Fibroblast of mammary gland (primary cell): ENCODE data around the gene TPRN.

ENCODE experiments used
- DNase-seq: peaks from one replicate; pipeline ENCODE4 v3.0.0-alpha.2; 2010; ENCODE audit warnings: low read depth
- H3K4me3 ChIP-seq: 2 replicates; pipeline ENCODE4 v1.5.1; 2011; ENCODE audit warnings: low read depth, mild to moderate bottlenecking, low read length, moderate library complexity; ENCODE audit not compliant: control insufficient read depth
- CTCF ChIP-seq: conservative IDR thresholded peaks from 2 replicates; pipeline ENCODE4 v1.5.1; 2011; ENCODE audit warnings: low read depth, low read length, inconsistent platforms; ENCODE audit not compliant: control insufficient read depth, insufficient read depth

The TPRN gene

GRCh38 chr9:137184881-137185660 lies 15.5 kb downstream of the TPRN start:
- no peak overlapping the region for H3K4me3 ChIP-seq
- no peak for TF ChIP-seq CTCF
- DNase-seq = no peak

- H3K4me3 ChIP-seq = no peak overlapping the region
- DNase-seq = no peak
- TF ChIP-seq CTCF = no peak
Measured at GRCh38 chr9:137183980-137184595, 16.5 kb downstream of the TPRN start.

GRCh38 chr9:137182836-137183235 lies 17.7 kb downstream of the TPRN start:
- DNase-seq = no peak
- no peak overlapping the region for H3K4me3 ChIP-seq
- TF ChIP-seq CTCF = no peak

GRCh38 chr9:137181680-137182079 lies 18.9 kb downstream of the TPRN start:
- no peak for DNase-seq
- H3K4me3 ChIP-seq = no peak overlapping the region
- no peak for TF ChIP-seq CTCF

GRCh38 chr9:137180491-137180890 lies 20.1 kb downstream of the TPRN start:
- DNase-seq = no peak
- no peak for TF ChIP-seq CTCF
- H3K4me3 ChIP-seq = no peak overlapping the region

- no peak for DNase-seq
- H3K4me3 ChIP-seq = no peak overlapping the region
- TF ChIP-seq CTCF = no peak
Measured at GRCh38 chr9:137179761-137180160, 20.8 kb downstream of the TPRN start.
